Kidney epithelial cell (primary cell): ENCODE measurements around the gene GNG11. TPM values are rescaled to one million over a fixed set of nuclear protein-coding genes. Genes with fewer than 3 reads are reported as not detected.

ENCODE experiments used
- DNase-seq: peaks from one replicate; pipeline ENCODE4 v3.0.0-alpha.2; 2010; ENCODE audit warnings: low read depth
- H3K27me3 ChIP-seq: 2 replicates; pipeline ENCODE4 v1.6.0; 2011; ENCODE audit warnings: low read length; ENCODE audit not compliant: control insufficient read depth, insufficient read depth
- H3K36me3 ChIP-seq: 2 replicates; pipeline ENCODE4 v1.5.1; 2011; ENCODE audit warnings: low read length; ENCODE audit not compliant: control insufficient read depth, insufficient read depth
- H3K4me3 ChIP-seq: 2 replicates; pipeline ENCODE4 v1.5.1; 2011; ENCODE audit warnings: low read depth, mild to moderate bottlenecking, control low read depth, low read length
- total RNA-seq: library from RNA; depleted of rRNA; stranded (reverse); fragments of >200 nt; gene quantifications from 2 replicates; pipeline ENCODE4 v1.2.3, GENCODE V29; 2015
- TF ChIP-seq, protein P1 (sequence below): IDR thresholded peaks from 2 replicates; pipeline ENCODE4 v1.5.1; 2011; ENCODE audit warnings: mild to moderate bottlenecking, moderate library complexity, low read length, control low read depth, inconsistent platforms; ENCODE audit not compliant: insufficient read depth, poor library complexity, severe bottlenecking

The GNG11 gene
- total RNA-seq, 1 donor from 2014 or later = 12.6 TPM

DNA sequence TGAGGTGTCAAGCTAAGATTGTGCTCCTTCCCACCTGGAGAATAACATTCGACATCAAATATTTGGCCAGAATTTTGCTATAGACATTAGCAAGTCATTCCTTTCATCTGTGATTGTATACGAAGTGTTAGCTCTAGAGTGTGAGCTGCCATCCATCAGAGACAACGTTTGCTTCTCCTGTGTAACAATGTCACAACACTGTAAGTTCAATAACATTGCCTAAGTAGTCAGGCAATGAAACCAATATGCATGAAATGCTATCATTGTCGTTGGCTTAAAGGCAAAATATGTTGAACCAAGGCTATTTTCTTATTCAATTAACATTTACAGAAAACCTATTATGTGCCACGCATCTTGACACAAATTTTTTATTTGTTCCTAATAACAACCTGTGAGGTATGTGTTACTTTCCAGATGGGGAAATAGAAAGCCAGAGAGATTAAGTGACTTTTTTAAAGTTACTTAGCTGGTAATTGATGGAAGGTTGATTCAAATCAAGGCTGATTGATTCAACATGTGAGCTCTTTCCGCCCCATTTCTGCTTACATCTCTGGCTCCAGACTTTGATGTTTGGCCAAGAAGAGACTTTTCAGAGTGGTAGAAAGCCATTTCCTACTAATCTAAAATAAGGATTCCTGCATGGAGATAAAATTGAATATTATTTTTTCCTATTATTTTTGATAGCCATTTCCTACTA, 50.6 kb downstream of the GNG11 start:
- Histone ChIP-seq H3K36me3 (no peaks in the 10 kb centered on the region), H3K27me3 (no peaks in the 10 kb centered on the region), H3K4me3 (no peak overlapping the region)
- no peak for DNase-seq
- TF ChIP-seq, protein P1, sequence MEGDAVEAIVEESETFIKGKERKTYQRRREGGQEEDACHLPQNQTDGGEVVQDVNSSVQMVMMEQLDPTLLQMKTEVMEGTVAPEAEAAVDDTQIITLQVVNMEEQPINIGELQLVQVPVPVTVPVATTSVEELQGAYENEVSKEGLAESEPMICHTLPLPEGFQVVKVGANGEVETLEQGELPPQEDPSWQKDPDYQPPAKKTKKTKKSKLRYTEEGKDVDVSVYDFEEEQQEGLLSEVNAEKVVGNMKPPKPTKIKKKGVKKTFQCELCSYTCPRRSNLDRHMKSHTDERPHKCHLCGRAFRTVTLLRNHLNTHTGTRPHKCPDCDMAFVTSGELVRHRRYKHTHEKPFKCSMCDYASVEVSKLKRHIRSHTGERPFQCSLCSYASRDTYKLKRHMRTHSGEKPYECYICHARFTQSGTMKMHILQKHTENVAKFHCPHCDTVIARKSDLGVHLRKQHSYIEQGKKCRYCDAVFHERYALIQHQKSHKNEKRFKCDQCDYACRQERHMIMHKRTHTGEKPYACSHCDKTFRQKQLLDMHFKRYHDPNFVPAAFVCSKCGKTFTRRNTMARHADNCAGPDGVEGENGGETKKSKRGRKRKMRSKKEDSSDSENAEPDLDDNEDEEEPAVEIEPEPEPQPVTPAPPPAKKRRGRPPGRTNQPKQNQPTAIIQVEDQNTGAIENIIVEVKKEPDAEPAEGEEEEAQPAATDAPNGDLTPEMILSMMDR = no peak

DNA sequence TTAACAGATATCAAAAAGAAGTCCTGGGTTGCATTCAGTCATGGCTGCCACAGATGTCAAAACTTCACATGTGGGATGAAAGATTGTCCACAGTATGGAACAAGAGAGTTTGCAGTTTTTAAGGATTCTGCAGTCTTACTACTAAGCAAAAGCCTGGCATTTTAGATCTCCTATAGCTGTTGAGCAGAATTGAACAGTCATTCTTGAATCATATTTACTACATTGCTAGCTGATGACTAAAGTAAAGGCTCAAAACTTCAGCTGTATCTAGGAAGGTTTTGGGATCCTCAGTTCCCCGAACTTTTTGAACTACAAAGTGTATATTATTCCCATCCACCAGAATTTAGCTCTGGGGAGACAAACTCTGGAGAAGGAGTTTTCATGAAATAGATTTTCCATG, 51.6 kb downstream of the GNG11 start:
- TF ChIP-seq, protein P1 = no peak
- DNase-seq = no peak
- Histone ChIP-seq H3K27me3 (no peaks in the 10 kb centered on the region), H3K4me3 (no peak overlapping the region), H3K36me3 (no peaks in the 10 kb centered on the region)

GRCh38 chr7:93977211-93977950, 55.8 kb downstream of the GNG11 start:
- no peak for DNase-seq
- no peaks in the 10 kb centered on the region for H3K27me3 ChIP-seq
- H3K36me3 ChIP-seq = no peaks in the 10 kb centered on the region
- TF ChIP-seq, protein P1 = no peak
- H3K4me3 ChIP-seq = no peak overlapping the region

Other genes with a start within 250 kb of the GNG11 start
- gene TFPI2, start 31.0 kb upstream of the GNG11 start, total RNA-seq = 33.7 and 52.9 TPM in 2 replicates
- not detected in 2 replicates for gene GNGT1, start 15.2 kb upstream of the GNG11 start, total RNA-seq
- 25.1 and 35.4 TPM in 2 replicates for gene BET1, start 82.6 kb downstream of the GNG11 start, total RNA-seq